ENCODE results near the gene PCDH19. TPM values are rescaled to one million over a fixed set of nuclear protein-coding genes. Genes with fewer than 3 reads are reported as not detected.

Gene PCDH19
- total RNA-seq, 1 experiment from 2014 or later: 1.2 TPM

DNA sequence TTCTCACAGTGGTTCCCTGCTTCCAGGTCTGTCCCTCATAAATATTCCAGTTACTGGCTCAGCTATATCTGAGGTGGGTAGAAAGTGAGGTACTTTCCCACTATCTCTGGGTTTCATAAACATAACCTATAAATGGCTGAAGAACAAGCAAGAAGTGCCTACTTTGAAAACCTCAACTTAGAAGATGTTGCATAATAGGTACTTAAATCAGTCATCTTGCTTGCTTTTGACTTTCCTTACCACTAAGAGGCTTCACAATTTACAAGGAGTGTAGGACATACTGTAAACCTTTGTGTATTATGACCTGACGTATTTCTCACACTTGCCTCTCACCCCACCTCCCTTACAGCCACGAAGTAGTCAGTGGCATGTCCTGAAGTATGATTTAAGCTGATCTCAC lies 145.9 kb downstream of the PCDH19 start:
- H4K8ac ChIP-seq (replicated peaks; ENCODE audit: insufficient read length, low read depth, low read length): no peak overlapping the region
- H2AK5ac ChIP-seq (ENCODE audit: insufficient read length, low read length): no peak overlapping the region
- H2BK120ac ChIP-seq (ENCODE audit: low read depth, low read length, poor library complexity, severe bottlenecking): no peak overlapping the region
- no CpG with 5 or more reads among the region's 2 CpGs for WGBS (ENCODE audit: extremely low coverage, insufficient read length, low lambda C conversion rate)
- Mint-ChIP-seq H3K27ac (no peak overlapping the region), H3K4me3 (no peak overlapping the region), H3K9me3 (peaks cover 0 to 3% of the 10 kb centered on the region in 2 experiments; a peak in 3 of 5 replicates), H3K27me3 (ENCODE audit: low read depth) (peaks cover 7% of the 10 kb centered on the region), H3K4me1 (peaks cover 4 to 5% of the 10 kb centered on the region in 2 experiments; a peak in 3 of 4 replicates), H3K36me3 (ENCODE audit: insufficient read depth in 1 of 3, low read depth in 3 of 3) (no peaks in the 10 kb centered on the region)
- H4K5ac ChIP-seq (ENCODE audit: insufficient read length, low read depth, low read length): no peak overlapping the region
- no peak overlapping the region for H3K27ac ChIP-seq (ENCODE audit: insufficient read length, low read depth, low read length)
- no peak overlapping the region for H3T11ph ChIP-seq (ENCODE audit: low read length)
- H3K9ac ChIP-seq (ENCODE audit: extremely low read depth, insufficient read length, low read length): no peak overlapping the region
- no peak overlapping the region for H2BK12ac ChIP-seq (ENCODE audit: insufficient read length, low read depth, low read length)
- H3K18ac ChIP-seq (ENCODE audit: insufficient read length, low read depth, low read length): no peak overlapping the region
- H3K79me2 ChIP-seq (ENCODE audit: insufficient read depth, low read length): no peaks in the 10 kb centered on the region
- no peak overlapping the region for H4K91ac ChIP-seq (ENCODE audit: insufficient read length, low read depth, low read length)
- H3K14ac ChIP-seq (ENCODE audit: insufficient read depth, low read length): no peak overlapping the region
- H3K4ac ChIP-seq (ENCODE audit: low read depth, low read length): no peak overlapping the region
- no peaks in the 10 kb centered on the region for H3K79me1 ChIP-seq (ENCODE audit: insufficient read depth, low read depth, low read length, poor library complexity, severe bottlenecking)
- no peak for DNase-seq
- no peaks in the 10 kb centered on the region for H4K20me1 ChIP-seq (ENCODE audit: control insufficient read depth, insufficient read depth, insufficient read length)
- no peak overlapping the region for H2BK20ac ChIP-seq (ENCODE audit: low read depth, low read length, poor library complexity, severe bottlenecking)
- no peaks in the 10 kb centered on the region for H3K23me2 ChIP-seq (ENCODE audit: insufficient read length, low read depth, low read length, poor library complexity, severe bottlenecking)
- H3K23ac ChIP-seq (ENCODE audit: insufficient read length, low read depth, low read length): no peak overlapping the region
- TF ChIP-seq, protein P1, sequence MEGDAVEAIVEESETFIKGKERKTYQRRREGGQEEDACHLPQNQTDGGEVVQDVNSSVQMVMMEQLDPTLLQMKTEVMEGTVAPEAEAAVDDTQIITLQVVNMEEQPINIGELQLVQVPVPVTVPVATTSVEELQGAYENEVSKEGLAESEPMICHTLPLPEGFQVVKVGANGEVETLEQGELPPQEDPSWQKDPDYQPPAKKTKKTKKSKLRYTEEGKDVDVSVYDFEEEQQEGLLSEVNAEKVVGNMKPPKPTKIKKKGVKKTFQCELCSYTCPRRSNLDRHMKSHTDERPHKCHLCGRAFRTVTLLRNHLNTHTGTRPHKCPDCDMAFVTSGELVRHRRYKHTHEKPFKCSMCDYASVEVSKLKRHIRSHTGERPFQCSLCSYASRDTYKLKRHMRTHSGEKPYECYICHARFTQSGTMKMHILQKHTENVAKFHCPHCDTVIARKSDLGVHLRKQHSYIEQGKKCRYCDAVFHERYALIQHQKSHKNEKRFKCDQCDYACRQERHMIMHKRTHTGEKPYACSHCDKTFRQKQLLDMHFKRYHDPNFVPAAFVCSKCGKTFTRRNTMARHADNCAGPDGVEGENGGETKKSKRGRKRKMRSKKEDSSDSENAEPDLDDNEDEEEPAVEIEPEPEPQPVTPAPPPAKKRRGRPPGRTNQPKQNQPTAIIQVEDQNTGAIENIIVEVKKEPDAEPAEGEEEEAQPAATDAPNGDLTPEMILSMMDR (conservative IDR thresholded peaks at IDR 0.05): no peak
- H2BK5ac ChIP-seq (ENCODE audit: insufficient read length, low read length): no peak overlapping the region
- no peak overlapping the region for H3K56ac ChIP-seq (ENCODE audit: insufficient read length, low read depth, low read length)
- H2BK15ac ChIP-seq (ENCODE audit: low read depth, low read length): no peak overlapping the region
- H3K27me3 ChIP-seq (ENCODE audit: insufficient read depth, low read length): no peaks in the 10 kb centered on the region
- no peaks in the 10 kb centered on the region for H3K9me3 ChIP-seq (ENCODE audit: control insufficient read depth, low read depth, low read length)
- H2AFZ ChIP-seq (ENCODE audit: low read length): no peak overlapping the region
- no peak overlapping the region for H3K4me2 ChIP-seq (ENCODE audit: insufficient read depth, insufficient read length, low read length)
- H3K4me1 ChIP-seq (ENCODE audit: insufficient read depth, low read length): no peaks in the 10 kb centered on the region
